ENCODE measurements around the gene TMEM59L. TPM values are rescaled to one million over a fixed set of nuclear protein-coding genes. Genes with fewer than 3 reads are reported as not detected.

Gene TMEM59L
- total and polyA plus RNA-seq, 2 of the 4 experiments (the other 2 are of a cell fraction) = under 0.01 to 5.9 TPM

DNA sequence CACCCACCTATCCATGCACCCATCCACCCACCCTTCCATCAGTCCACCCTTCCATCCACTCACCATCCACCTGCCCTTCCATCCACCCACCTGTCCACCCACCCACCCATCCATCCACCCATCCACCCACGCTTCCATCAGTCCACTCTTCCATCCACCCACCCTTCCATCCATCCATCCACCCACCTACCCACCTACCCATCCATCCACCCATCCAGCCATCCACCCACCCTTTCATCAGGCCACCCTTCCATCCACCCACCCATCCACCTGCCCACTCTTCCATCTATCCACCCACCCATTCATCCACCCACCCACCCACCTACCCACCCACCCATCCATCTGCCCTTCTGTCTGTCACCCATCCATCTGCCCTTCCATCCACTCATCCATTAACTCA, 41.2 kb downstream of the TMEM59L start:
- H3K27ac ChIP-seq (ENCODE audit: insufficient read depth, low read length) = no peak overlapping the region
- ChIA-PET POLR2A (ENCODE audit: unreplicated experiment) (no interaction called here), CTCF (no interaction called here)
- no peaks in the 10 kb centered on the region for H3K27me3 ChIP-seq (ENCODE audit: control insufficient read depth, insufficient read depth, low read length)
- no peak overlapping the region for H4K91ac ChIP-seq (ENCODE audit: insufficient read depth, low read depth, low read length)
- H3K9me1 ChIP-seq (ENCODE audit: insufficient read depth, low read length) = peaks cover 27% of the 10 kb centered on the region
- in situ Hi-C loops (cut with MboI; ENCODE audit: low sequenced_read_pairs) (no loop called here), dilution Hi-C loops (cut with HindIII; ENCODE audit: low sequenced_read_pairs, unreplicated experiment) (no loop called here), intact Hi-C loops (cut with micrococcal nuclease) (no loop called here)
- 100% methylated on average over 1 of the region's 1 CpG; no CpG with 5 or more reads in 1 of the 2 experiments for WGBS, 2 experiments (ENCODE audit: extremely low coverage in 2 of 2, insufficient read length in 1 of 2)
- H3K36me3 ChIP-seq (ENCODE audit: control insufficient read depth, insufficient read depth, low read length) = no peaks in the 10 kb centered on the region
- H3K14ac ChIP-seq (replicated peaks; ENCODE audit: low read depth, low read length) = no peak overlapping the region
- TF ChIP-seq RAD21 (IDR thresholded peaks at IDR 0.05; ENCODE audit: low read length) = no peak
- no peak for TF ChIP-seq CHD1 (IDR thresholded peaks at IDR 0.05; ENCODE audit: low read depth, low read length)
- TF ChIP-seq CEBPB (IDR thresholded peaks at IDR 0.05; ENCODE audit: low read depth, low read length) = no peak
- TF ChIP-seq, protein P1, sequence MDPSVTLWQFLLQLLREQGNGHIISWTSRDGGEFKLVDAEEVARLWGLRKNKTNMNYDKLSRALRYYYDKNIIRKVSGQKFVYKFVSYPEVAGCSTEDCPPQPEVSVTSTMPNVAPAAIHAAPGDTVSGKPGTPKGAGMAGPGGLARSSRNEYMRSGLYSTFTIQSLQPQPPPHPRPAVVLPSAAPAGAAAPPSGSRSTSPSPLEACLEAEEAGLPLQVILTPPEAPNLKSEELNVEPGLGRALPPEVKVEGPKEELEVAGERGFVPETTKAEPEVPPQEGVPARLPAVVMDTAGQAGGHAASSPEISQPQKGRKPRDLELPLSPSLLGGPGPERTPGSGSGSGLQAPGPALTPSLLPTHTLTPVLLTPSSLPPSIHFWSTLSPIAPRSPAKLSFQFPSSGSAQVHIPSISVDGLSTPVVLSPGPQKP (IDR thresholded peaks at IDR 0.05; ENCODE audit: borderline replicate concordance, low read depth, low read length) = no peak
- TF ChIP-seq, protein P2, sequence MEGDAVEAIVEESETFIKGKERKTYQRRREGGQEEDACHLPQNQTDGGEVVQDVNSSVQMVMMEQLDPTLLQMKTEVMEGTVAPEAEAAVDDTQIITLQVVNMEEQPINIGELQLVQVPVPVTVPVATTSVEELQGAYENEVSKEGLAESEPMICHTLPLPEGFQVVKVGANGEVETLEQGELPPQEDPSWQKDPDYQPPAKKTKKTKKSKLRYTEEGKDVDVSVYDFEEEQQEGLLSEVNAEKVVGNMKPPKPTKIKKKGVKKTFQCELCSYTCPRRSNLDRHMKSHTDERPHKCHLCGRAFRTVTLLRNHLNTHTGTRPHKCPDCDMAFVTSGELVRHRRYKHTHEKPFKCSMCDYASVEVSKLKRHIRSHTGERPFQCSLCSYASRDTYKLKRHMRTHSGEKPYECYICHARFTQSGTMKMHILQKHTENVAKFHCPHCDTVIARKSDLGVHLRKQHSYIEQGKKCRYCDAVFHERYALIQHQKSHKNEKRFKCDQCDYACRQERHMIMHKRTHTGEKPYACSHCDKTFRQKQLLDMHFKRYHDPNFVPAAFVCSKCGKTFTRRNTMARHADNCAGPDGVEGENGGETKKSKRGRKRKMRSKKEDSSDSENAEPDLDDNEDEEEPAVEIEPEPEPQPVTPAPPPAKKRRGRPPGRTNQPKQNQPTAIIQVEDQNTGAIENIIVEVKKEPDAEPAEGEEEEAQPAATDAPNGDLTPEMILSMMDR (conservative IDR thresholded peaks at IDR 0.05; ENCODE audit: low read depth, low read length) = no peak
- no peak for TF ChIP-seq USF2 (IDR thresholded peaks at IDR 0.05; ENCODE audit: low read depth, low read length)
- no peak for TF ChIP-seq RCOR1 (IDR thresholded peaks at IDR 0.05; ENCODE audit: insufficient replicate concordance, low read length)
- no peak for TF ChIP-seq FOS (IDR thresholded peaks at IDR 0.05; ENCODE audit: low read depth, low read length)
- no peak for TF ChIP-seq NFE2L2 (IDR thresholded peaks at IDR 0.05; ENCODE audit: low read depth, low read length)
- TF ChIP-seq SMC3 (IDR thresholded peaks at IDR 0.05; ENCODE audit: low read depth, low read length) = no peak
- TF ChIP-seq MAFK (IDR thresholded peaks at IDR 0.05; ENCODE audit: low read depth, low read length) = no peak
- TF ChIP-seq MXI1 (IDR thresholded peaks at IDR 0.05; ENCODE audit: borderline replicate concordance, low read depth, low read length) = no peak
- peaks cover 23 to 55% of the 10 kb centered on the region in 2 experiments for H3K79me1 ChIP-seq (ENCODE audit: low read depth in 1 of 2, low read length in 2 of 2)
- H3K4me3 ChIP-seq (ENCODE audit: insufficient read depth, low read depth, low read length) = no peak overlapping the region
- no peak overlapping the region for H3K4me2 ChIP-seq (ENCODE audit: low read depth, low read length)
- no peak overlapping the region for H4K5ac ChIP-seq (ENCODE audit: low read depth, low read length)
- H4K20me1 ChIP-seq (ENCODE audit: insufficient read depth, low read length) = peaks cover 18% of the 10 kb centered on the region
- no peak overlapping the region for H2BK120ac ChIP-seq (ENCODE audit: low read depth, low read length)
- ATAC-seq (ENCODE audit: low read depth) (no peak), DNase-seq (no peak)
- peaks cover 42% of the 10 kb centered on the region for H3K4me1 ChIP-seq (ENCODE audit: control insufficient read depth, insufficient read depth, low read length)
- H3K18ac ChIP-seq (ENCODE audit: low read depth, low read length) = no peak overlapping the region
- H3K9me3 ChIP-seq (ENCODE audit: control insufficient read depth, insufficient read depth, low read length) = no peaks in the 10 kb centered on the region
- no peak overlapping the region for H2BK5ac ChIP-seq (ENCODE audit: low read depth, low read length, poor library complexity, severe bottlenecking)
- H2BK20ac ChIP-seq (ENCODE audit: low read depth, low read length) = no peak overlapping the region
- no peak overlapping the region for H3K56ac ChIP-seq (ENCODE audit: extremely low read depth, insufficient read depth, low read length)
- no peak overlapping the region for H4K8ac ChIP-seq (ENCODE audit: low read depth in 2 of 2, low read length in 2 of 2)
- no peak overlapping the region for H3K4ac ChIP-seq (ENCODE audit: low read depth, low read length)
- no peak overlapping the region for H3K23ac ChIP-seq (ENCODE audit: low read depth, low read length)
- no peak overlapping the region for H2AK5ac ChIP-seq (ENCODE audit: low read depth, low read length)
- H2BK15ac ChIP-seq (ENCODE audit: low read depth, low read length) = no peak overlapping the region
- H2AK9ac ChIP-seq (replicated peaks; ENCODE audit: low read depth, low read length, poor library complexity) = no peak overlapping the region
- no TSS peak for BruUV-seq (replicated peaks)
- H3K9ac ChIP-seq (ENCODE audit: low read depth, low read length) = no peak overlapping the region
- H2AFZ ChIP-seq (replicated peaks; ENCODE audit: low read length, poor library complexity) = no peak overlapping the region

All from IMR-90 (cell line).